ENCODE results near the gene KIAA1217.

The KIAA1217 gene

GRCh38 chr10:24462291-24462813, 253.4 kb downstream of the KIAA1217 start:
- no peak for DNase-seq (ENCODE audit: extremely low read depth, low read depth)
- no peak overlapping the region for H3K4me3 ChIP-seq (replicated peaks; ENCODE audit: low read depth, low read length)
- TF ChIP-seq, protein P1, sequence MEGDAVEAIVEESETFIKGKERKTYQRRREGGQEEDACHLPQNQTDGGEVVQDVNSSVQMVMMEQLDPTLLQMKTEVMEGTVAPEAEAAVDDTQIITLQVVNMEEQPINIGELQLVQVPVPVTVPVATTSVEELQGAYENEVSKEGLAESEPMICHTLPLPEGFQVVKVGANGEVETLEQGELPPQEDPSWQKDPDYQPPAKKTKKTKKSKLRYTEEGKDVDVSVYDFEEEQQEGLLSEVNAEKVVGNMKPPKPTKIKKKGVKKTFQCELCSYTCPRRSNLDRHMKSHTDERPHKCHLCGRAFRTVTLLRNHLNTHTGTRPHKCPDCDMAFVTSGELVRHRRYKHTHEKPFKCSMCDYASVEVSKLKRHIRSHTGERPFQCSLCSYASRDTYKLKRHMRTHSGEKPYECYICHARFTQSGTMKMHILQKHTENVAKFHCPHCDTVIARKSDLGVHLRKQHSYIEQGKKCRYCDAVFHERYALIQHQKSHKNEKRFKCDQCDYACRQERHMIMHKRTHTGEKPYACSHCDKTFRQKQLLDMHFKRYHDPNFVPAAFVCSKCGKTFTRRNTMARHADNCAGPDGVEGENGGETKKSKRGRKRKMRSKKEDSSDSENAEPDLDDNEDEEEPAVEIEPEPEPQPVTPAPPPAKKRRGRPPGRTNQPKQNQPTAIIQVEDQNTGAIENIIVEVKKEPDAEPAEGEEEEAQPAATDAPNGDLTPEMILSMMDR (IDR thresholded peaks at IDR 0.05; ENCODE audit: low read depth, low read length, missing control alignments) = no peak

DNA sequence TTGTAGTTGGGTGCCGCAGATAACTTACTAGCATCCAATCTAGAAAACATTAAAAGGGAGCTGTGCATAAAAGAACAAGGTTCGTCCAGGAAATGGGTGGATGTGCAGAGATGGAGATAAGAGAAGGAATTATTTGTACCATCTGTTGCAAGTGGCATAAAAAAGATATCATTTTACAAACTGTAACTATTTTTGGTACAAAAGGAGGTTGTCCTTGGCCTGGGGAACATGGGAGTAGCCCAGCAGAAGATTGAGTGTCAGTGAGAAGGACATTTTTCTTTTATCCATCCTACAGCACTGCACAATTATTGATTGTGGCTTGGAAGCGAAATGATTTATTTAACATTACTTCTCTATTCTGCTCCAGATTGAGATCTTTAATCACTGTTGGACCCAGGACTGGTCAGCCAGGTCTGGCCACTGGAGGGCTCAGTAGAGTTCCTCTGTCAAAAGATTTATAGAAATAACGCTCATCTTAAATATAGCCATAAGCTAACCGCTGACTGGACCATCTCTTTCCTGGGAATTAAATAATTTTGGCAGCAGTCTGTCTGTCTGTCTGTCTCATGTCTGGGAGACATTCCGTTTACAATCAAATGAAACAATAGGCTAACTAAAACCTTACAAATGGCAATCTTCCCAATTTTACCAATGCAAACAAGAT, 254.1 kb downstream of the KIAA1217 start:
- TF ChIP-seq, protein P1 (IDR thresholded peaks at IDR 0.05; ENCODE audit: low read depth, low read length, missing control alignments) = no peak
- no peak overlapping the region for H3K4me3 ChIP-seq (replicated peaks; ENCODE audit: low read depth, low read length)
- DNase-seq (ENCODE audit: extremely low read depth, low read depth) = no peak

GRCh38 chr10:24463611-24464426, 254.9 kb downstream of the KIAA1217 start:
- TF ChIP-seq, protein P1 (IDR thresholded peaks at IDR 0.05; ENCODE audit: low read depth, low read length, missing control alignments) = no peak
- H3K4me3 ChIP-seq (replicated peaks; ENCODE audit: low read depth, low read length) = no peak overlapping the region
- no peak for DNase-seq (ENCODE audit: extremely low read depth, low read depth)

DNA sequence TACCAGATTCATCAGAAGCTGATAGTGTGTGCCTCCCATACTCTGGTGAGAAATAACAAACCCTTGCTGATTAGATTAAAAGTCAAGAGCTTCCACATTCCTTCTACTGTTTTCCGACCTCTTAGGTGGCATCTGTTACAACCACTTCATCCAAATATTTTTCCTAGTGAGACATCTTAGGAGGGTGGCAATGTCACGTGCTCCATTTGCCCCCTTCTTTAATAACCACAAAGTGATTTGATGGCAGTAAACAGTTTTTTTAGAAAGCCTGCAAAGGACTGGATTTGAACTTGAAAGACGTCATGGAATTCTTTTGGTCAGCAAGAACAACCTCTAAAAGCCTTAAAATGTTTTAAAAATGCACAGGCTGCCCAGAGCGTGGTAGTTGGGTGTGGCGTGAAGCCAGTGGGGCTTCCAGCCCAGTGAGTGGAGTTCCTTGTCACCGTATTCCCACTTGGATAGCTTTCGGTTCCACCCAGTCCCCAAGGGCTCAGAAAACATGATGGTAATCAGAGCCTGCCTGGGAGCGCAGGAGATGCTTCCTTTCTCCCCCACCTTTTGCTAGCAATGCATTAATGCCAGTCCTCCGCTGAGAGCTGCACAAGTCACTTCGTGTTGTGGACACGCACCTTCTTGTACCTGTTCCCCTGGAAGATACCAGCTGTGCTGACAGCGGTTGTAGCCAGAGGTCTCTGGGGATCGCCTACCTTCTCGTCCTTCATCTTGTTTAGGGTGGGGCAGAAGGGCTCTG, 256.4 kb downstream of the KIAA1217 start:
- TF ChIP-seq, protein P1 (IDR thresholded peaks at IDR 0.05; ENCODE audit: low read depth, low read length, missing control alignments) = no peak
- no peak overlapping the region for H3K4me3 ChIP-seq (replicated peaks; ENCODE audit: low read depth, low read length)
- DNase-seq (ENCODE audit: extremely low read depth, low read depth) = peak; percentile 81

- TF ChIP-seq, protein P1 (IDR thresholded peaks at IDR 0.05; ENCODE audit: low read depth, low read length, missing control alignments) = no peak
- peak; percentile 78 for DNase-seq (ENCODE audit: extremely low read depth, low read depth)
- peak overlapping the region; percentile 38 for H3K4me3 ChIP-seq (replicated peaks; ENCODE audit: low read depth, low read length)
Observed at GRCh38 chr10:24465891-24466818, 257.2 kb downstream of the KIAA1217 start.

GRCh38 chr10:24467136-24467535, 258.2 kb downstream of the KIAA1217 start:
- peak overlapping the region; percentile 38 for H3K4me3 ChIP-seq (replicated peaks; ENCODE audit: low read depth, low read length)
- TF ChIP-seq, protein P1 (IDR thresholded peaks at IDR 0.05; ENCODE audit: low read depth, low read length, missing control alignments) = no peak
- DNase-seq (ENCODE audit: extremely low read depth, low read depth) = no peak

Data from HFF-Myc (cell line).